SK-N-SH (cell line): ENCODE results near the gene NEURL2. TPM values are rescaled to one million over a fixed set of nuclear protein-coding genes. Genes with fewer than 3 reads are reported as not detected.

Experiments used
- CTCF ChIA-PET: fragments of 300-600, 350-600 bp; formaldehyde crosslinking; extraction: SDS; loops from one replicate; lab custom pipeline; 2021; lab: Yijun Ruan, JAX
- POLR2A ChIA-PET: fragments of 350-600 bp; sonication (Branson Sonifier 250); formaldehyde crosslinking; extraction: SDS; loops from one replicate; lab custom pipeline; 2020; ENCODE audit warnings: antibody characterized with exemption, inconsistent platforms; lab: Yijun Ruan, JAX
- DNase-seq: peaks from one replicate; pipeline ENCODE4 v3.0.0; 2012
- H2AFZ ChIP-seq: fragments of 200-600 bp; sonication (generic); 2 replicates; pipeline ENCODE4 v1.8.1; 2016; ENCODE audit warnings: antibody characterized with exemption, mild to moderate bottlenecking, low read depth
- H3F3A ChIP-seq: fragments of 200-600 bp; sonication (generic); replicated peaks from 2 replicates; pipeline ENCODE3; 2016; ENCODE audit warnings: antibody characterized with exemption, mild to moderate bottlenecking; ENCODE audit not compliant: insufficient read depth
- H3K27ac ChIP-seq, 2 experiments: fragments of 200-500 bp in 1 of 2; fragments of 200-600 bp in 1 of 2; sonication (Bioruptor generic) in 1 of 2; sonication (generic), shearing (Covaris generic) in 1 of 2; 2 replicates each; pipeline versions ENCODE4 v1.5.1 to v1.6.1; 2014 to 2016; ENCODE audit warnings: low read depth in 2 of 2, inconsistent platforms in 1 of 2, low read length in 1 of 2, mild to moderate bottlenecking in 1 of 2, mixed read lengths in 1 of 2
- H3K27me3 ChIP-seq: fragments of 200-600 bp; sonication (generic), shearing (Covaris generic); 2 replicates; pipeline ENCODE4 v1.6.1; 2016; ENCODE audit warnings: mixed run types; ENCODE audit not compliant: insufficient read depth
- H3K36me3 ChIP-seq, 2 experiments: fragments of 200-500 bp in 1 of 2; fragments of 200-600 bp in 1 of 2; sonication (Bioruptor generic) in 1 of 2; sonication (generic) in 1 of 2; replicated peaks in 1 of 2; 2 replicates each; pipeline versions ENCODE3 to v1.5.1; 2014 to 2016; ENCODE audit warnings: low read length in 1 of 2, mild to moderate bottlenecking in 1 of 2; ENCODE audit not compliant: insufficient read depth in 2 of 2, control insufficient read depth in 1 of 2
- H3K4me1 ChIP-seq, 2 experiments: fragments of 200-500 bp in 1 of 2; fragments of 200-600 bp in 1 of 2; sonication (Bioruptor generic) in 1 of 2; sonication (generic), shearing (Covaris generic) in 1 of 2; 2 replicates each; pipeline versions ENCODE4 v1.5.1 to v1.6.1; 2014 to 2016; ENCODE audit warnings: low read depth in 1 of 2, low read length in 1 of 2, mixed run types in 1 of 2; ENCODE audit not compliant: insufficient read depth in 2 of 2, control insufficient read depth in 1 of 2
- H3K4me2 ChIP-seq: fragments of 200-600 bp; sonication (generic), shearing (Covaris generic); 2 replicates; pipeline ENCODE4 v1.6.1; 2017; ENCODE audit warnings: mixed run types
- H3K4me3 ChIP-seq, 2 experiments: fragments of 200-500 bp in 1 of 2; fragments of 200-600 bp in 1 of 2; sonication (Bioruptor generic) in 1 of 2; sonication (generic), shearing (Covaris generic) in 1 of 2; 2 replicates each; pipeline versions ENCODE4 v1.5.1 to v1.8.1; 2014 to 2016; ENCODE audit warnings: low read depth in 2 of 2, inconsistent platforms in 1 of 2, low read length in 1 of 2, mild to moderate bottlenecking in 1 of 2, mixed read lengths in 1 of 2, moderate library complexity in 1 of 2
- H3K79me2 ChIP-seq: fragments of 200-600 bp; sonication (generic); 2 replicates; pipeline ENCODE4 v1.8.1; 2017; ENCODE audit warnings: mild to moderate bottlenecking; ENCODE audit not compliant: insufficient read depth
- H3K9ac ChIP-seq: fragments of 200-600 bp; sonication (generic); 2 replicates; pipeline ENCODE4 v1.6.1; 2017; ENCODE audit warnings: mixed run types
- H3K9me2 ChIP-seq: fragments of 200-600 bp; sonication (generic); 2 replicates; pipeline ENCODE4 v1.6.1; 2017; ENCODE audit warnings: mixed run types
- H3K9me3 ChIP-seq: fragments of 200-600 bp; sonication (generic); 2 replicates; pipeline ENCODE4 v1.6.1; 2017; ENCODE audit warnings: mixed run types, mild to moderate bottlenecking, moderate library complexity
- H4K20me1 ChIP-seq: fragments of 200-600 bp; sonication (generic); 2 replicates; pipeline ENCODE4 v1.6.1; 2017; ENCODE audit warnings: mild to moderate bottlenecking, mixed run types; ENCODE audit not compliant: insufficient read depth
- CHD2 ChIP-seq: fragments of 150-350 bp; IDR thresholded peaks from 2 replicates; pipeline ENCODE4 v1.6.1; 2018; ENCODE audit warnings: low read length; ENCODE audit not compliant: partially characterized antibody
- ELF1 ChIP-seq: IDR thresholded peaks from 2 replicates; pipeline ENCODE4 v1.4.0; 2012
- FOSL2 ChIP-seq: IDR thresholded peaks from 2 replicates; pipeline ENCODE4 v1.4.0; 2012; ENCODE audit warnings: low read depth, mild to moderate bottlenecking, moderate library complexity, borderline replicate concordance
- FOXM1 ChIP-seq: IDR thresholded peaks from 2 replicates; pipeline ENCODE4 v1.4.0; 2012; ENCODE audit warnings: low read depth, mild to moderate bottlenecking
- GATA2 ChIP-seq: sonication (generic); formaldehyde crosslinking; IDR thresholded peaks from 2 replicates; pipeline ENCODE4 v1.5.0; 2020; ENCODE audit warnings: mild to moderate bottlenecking, missing genetic modification reagents
- MEF2A ChIP-seq: IDR thresholded peaks from 2 replicates; pipeline ENCODE4 v1.4.0; 2012; ENCODE audit warnings: low read depth, borderline replicate concordance
- MXI1 ChIP-seq: IDR thresholded peaks from 2 replicates; pipeline ENCODE4 v1.6.1; 2012; ENCODE audit warnings: mild to moderate bottlenecking, low read depth, low read length, improper control_type of control experiment
- NRF1 ChIP-seq: IDR thresholded peaks from 2 replicates; pipeline ENCODE4 v1.6.1; 2012; ENCODE audit warnings: low read depth, mild to moderate bottlenecking, low read length
- POLR2AphosphoS5 ChIP-seq: IDR thresholded peaks from 2 replicates; pipeline ENCODE4 v1.6.1; 2012; ENCODE audit warnings: low read depth, low read length
- RAD21 ChIP-seq: IDR thresholded peaks from 2 replicates; pipeline ENCODE4 v1.6.1; 2012; ENCODE audit warnings: mild to moderate bottlenecking, low read length
- SIN3A ChIP-seq: IDR thresholded peaks from 2 replicates; pipeline ENCODE4 v1.6.1; 2012; ENCODE audit warnings: low read depth, mild to moderate bottlenecking, low read length, moderate library complexity, borderline replicate concordance
- SMC3 ChIP-seq: IDR thresholded peaks from 2 replicates; pipeline ENCODE4 v1.6.1; 2012; ENCODE audit warnings: low read depth, low read length, improper control_type of control experiment
- TAF1 ChIP-seq: IDR thresholded peaks from 2 replicates; pipeline ENCODE4 v1.6.1; 2012; ENCODE audit warnings: low read depth, mild to moderate bottlenecking, low read length, moderate library complexity, borderline replicate concordance
- TEAD4 ChIP-seq: IDR thresholded peaks from 2 replicates; pipeline ENCODE4 v1.4.0; 2012; ENCODE audit warnings: mild to moderate bottlenecking, borderline replicate concordance; ENCODE audit not compliant: insufficient read depth
- USF2 ChIP-seq: fragments of 150-350 bp; IDR thresholded peaks from 2 replicates; pipeline ENCODE4 v1.6.1; 2017; ENCODE audit warnings: antibody characterized with exemption, low read length, low read depth, borderline replicate concordance
- YY1 ChIP-seq: IDR thresholded peaks from 2 replicates; pipeline ENCODE4 v1.4.0; 2012; ENCODE audit warnings: low read depth, mild to moderate bottlenecking
- WGBS: methylation state at CpG from one replicate; pipeline ENCODE4 v1.1.6; 2017; ENCODE audit warnings: low lambda C conversion rate; 5-methylcytosine and 5-hydroxymethylcytosine counted together
- polyA plus RNA-seq, 3 experiments: library from polyadenylated mRNA; depleted of rRNA; stranded (reverse); fragments of >200 nt; gene quantifications; 2 replicates each; pipeline ENCODE4 v1.2.3, GENCODE V29; 2012
- TF ChIP-seq, protein P1 (sequence below): IDR thresholded peaks from 2 replicates; pipeline ENCODE4 v1.4.0; 2012; ENCODE audit warnings: low read depth
- TF ChIP-seq, protein P2 (sequence below): IDR thresholded peaks from 2 replicates; pipeline ENCODE4 v1.4.0; 2012; ENCODE audit warnings: low read depth, borderline replicate concordance
- TF ChIP-seq, protein P3 (sequence below): fragments of 150-350 bp; IDR thresholded peaks from 2 replicates; pipeline ENCODE4 v1.6.1; 2016; ENCODE audit warnings: mild to moderate bottlenecking, low read depth, low read length

The NEURL2 gene
- polyA plus RNA-seq, 1 of the 3 experiments (the other 2 are of a cell fraction): 3.5 TPM

DNA sequence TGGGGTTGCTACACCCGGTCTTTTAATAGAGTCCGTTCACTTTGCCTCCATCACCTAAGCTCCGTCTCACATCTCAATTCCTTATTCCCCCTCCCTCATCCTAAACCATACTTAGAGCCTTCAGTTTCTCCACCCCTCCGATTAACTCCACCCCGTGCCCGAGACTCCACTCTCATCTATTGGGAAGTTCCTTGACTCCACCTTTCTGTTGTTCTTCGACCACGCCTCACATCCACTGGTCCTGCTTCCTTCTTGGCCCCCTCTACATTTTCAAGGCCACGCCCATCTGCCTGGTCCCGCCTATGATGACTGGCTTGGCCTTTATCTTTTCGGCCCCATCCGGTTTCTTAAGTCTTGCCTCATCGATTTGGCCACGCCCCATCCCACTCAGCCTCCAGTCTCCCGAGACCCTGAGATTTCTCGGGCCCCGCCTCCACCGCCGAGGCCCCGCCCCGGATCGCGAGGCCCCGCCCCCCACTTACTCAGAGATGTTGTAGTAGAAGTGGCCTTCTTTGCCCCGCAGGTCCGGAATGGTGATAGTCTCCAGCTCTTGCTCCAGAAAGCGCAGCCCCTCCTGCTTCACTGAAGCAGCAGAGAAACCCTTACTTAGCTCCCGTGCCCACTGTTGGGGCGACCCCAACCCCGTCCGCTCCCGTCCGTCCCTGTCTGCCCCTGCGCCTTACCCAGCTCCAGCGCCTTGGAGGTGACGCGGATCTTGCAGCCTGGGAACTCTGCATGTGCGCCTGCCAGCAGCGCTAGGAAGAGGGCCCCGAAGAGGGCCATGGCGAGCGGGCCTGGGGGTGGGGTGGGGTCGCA lies 19.9 kb upstream of the NEURL2 start:
- peak; percentile 96 for DNase-seq

DNA sequence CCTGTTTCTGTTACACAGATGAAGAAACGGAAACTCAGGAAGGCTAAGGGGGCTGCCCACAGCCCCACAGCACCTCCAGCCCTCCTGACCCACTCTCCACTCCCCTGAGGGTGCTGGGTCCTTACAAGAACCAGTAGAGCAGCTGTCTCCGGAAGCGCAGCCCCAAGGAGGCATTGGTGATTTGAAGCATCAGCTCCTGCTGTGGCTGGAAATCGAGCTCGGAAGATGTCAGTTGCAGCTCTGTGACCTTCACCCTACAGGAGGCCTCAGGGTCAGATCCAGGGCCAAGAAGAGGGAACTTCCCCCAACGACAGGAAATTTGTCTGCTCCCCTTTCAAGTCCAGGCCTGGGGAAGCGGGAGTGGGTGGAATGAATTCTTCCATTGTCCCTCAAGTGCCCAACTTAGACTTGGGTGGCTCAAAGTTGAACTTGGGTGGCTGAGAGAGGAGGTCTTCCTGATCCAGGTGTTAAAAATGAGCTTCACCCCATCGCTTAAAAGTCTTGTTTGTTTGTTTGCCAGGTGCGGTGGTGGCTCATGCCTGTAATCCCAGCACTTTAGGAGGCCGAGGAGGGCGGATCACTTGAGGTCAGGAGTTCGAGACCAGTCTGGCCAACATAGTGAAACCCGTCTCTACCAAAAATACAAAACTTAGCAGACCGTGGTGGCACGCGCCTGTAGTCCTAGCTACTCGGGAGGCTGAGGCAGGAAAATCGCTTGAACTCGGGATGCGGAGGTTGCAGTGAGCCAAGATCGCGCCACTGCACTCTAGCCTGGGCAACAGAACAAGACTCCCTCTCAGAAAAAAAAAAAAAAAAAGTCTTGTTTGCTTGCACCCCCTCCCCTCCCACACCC lies 19.0 kb upstream of the NEURL2 start:
- H3K9ac ChIP-seq: no peak overlapping the region
- H3K9me3 ChIP-seq: no peaks in the 10 kb centered on the region
- H3K9me2 ChIP-seq: no peaks in the 10 kb centered on the region
- TF ChIP-seq, protein P1, sequence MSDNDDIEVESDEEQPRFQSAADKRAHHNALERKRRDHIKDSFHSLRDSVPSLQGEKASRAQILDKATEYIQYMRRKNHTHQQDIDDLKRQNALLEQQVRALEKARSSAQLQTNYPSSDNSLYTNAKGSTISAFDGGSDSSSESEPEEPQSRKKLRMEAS: no peak
- TF ChIP-seq TEAD4 (no peak), RAD21 (no peak), ELF1 (no peak), MEF2A (no peak), FOXM1 (no peak)
- TF ChIP-seq, protein P2, sequence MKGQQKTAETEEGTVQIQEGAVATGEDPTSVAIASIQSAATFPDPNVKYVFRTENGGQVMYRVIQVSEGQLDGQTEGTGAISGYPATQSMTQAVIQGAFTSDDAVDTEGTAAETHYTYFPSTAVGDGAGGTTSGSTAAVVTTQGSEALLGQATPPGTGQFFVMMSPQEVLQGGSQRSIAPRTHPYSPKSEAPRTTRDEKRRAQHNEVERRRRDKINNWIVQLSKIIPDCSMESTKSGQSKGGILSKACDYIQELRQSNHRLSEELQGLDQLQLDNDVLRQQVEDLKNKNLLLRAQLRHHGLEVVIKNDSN: no peak
- peak overlapping the region; percentile 8 to 40; a peak in 1 of 4 replicates for H3K27ac ChIP-seq
- H2AFZ ChIP-seq: peak overlapping the region; percentile 21; the same call in 1 of the 2 replicates
- POLR2A ChIA-PET: interaction anchor here (0.6 to 3.2 kb wide), 6 partner anchors 9 to 120 kb away, joined by 3 to 46 read pairs (median 5); partner anchors contain the start of genes CTSA, NEURL2, PCIF1 and ZSWIM1
- no peak for DNase-seq
- H3K36me3 ChIP-seq: peaks cover 16 to 21% of the 10 kb centered on the region in 2 experiments
- H3K4me3 ChIP-seq: peak overlapping the region; percentile 25 to 52; a peak in 3 of 4 replicates
- H3K4me1 ChIP-seq: peaks cover 7 to 8% of the 10 kb centered on the region in 2 experiments; a peak in 1 of 4 replicates
- H3K4me2 ChIP-seq: peak overlapping the region; percentile 55
- H3F3A ChIP-seq: peaks cover 9% of the 10 kb centered on the region
- H4K20me1 ChIP-seq: no peaks in the 10 kb centered on the region; the same call in 1 of the 2 replicates
- no peaks in the 10 kb centered on the region for H3K27me3 ChIP-seq
- H3K79me2 ChIP-seq: peaks cover 10% of the 10 kb centered on the region
- 80% methylated on average over 19 of the region's 22 CpGs for WGBS
- CTCF ChIA-PET: interaction anchor here (1.1 to 2.0 kb wide), 4 partner anchors 18 to 75 kb away, joined by 3 to 13 read pairs (median 4); partner anchors contain the start of genes CTSA and NEURL2

More for the DNA sequence above, 19.9 kb upstream of the NEURL2 start:
- Histone ChIP-seq H3K36me3 (peaks cover 10 to 19% of the 10 kb centered on the region in 2 experiments), H3K9me3 (no peaks in the 10 kb centered on the region), H3K9ac (peak overlapping the region; percentile 84), H3K4me3 (peak overlapping the region; percentile 60 to 72), H3K4me1 (peaks cover 7 to 8% of the 10 kb centered on the region in 2 experiments; a peak in 1 of 4 replicates), H3F3A (peaks cover 6% of the 10 kb centered on the region), H2AFZ (peak overlapping the region; percentile 41), H3K79me2 (peaks cover 10% of the 10 kb centered on the region), H4K20me1 (no peaks in the 10 kb centered on the region; the same call in 1 of the 2 replicates), H3K27ac (peak overlapping the region; percentile 81 to 91), H3K27me3 (no peaks in the 10 kb centered on the region), H3K4me2 (peak overlapping the region; percentile 99), H3K9me2 (no peaks in the 10 kb centered on the region)
- POLR2A ChIA-PET: interaction anchor here (0.6 to 3.2 kb wide), 8 partner anchors 8 to 34 kb away, joined by 3 to 46 read pairs (median 5); partner anchors contain the start of genes CTSA, NEURL2, PCIF1 and ZSWIM1
- no peak for TF ChIP-seq SIN3A
- TF ChIP-seq CHD2: peak; percentile 93
- TF ChIP-seq TAF1: peak; percentile 77
- no peak for TF ChIP-seq NRF1
- peak; percentile 85; the same call in 1 of the 2 replicates for TF ChIP-seq POLR2AphosphoS5
- TF ChIP-seq YY1: no peak
- no peak for TF ChIP-seq GATA2
- peak; percentile 61 for TF ChIP-seq MXI1
- TF ChIP-seq USF2: no peak
- 0 out of 2 replicates have a peak, but pooled peaks have one; percentile 1 for TF ChIP-seq FOSL2
- TF ChIP-seq, protein P3, sequence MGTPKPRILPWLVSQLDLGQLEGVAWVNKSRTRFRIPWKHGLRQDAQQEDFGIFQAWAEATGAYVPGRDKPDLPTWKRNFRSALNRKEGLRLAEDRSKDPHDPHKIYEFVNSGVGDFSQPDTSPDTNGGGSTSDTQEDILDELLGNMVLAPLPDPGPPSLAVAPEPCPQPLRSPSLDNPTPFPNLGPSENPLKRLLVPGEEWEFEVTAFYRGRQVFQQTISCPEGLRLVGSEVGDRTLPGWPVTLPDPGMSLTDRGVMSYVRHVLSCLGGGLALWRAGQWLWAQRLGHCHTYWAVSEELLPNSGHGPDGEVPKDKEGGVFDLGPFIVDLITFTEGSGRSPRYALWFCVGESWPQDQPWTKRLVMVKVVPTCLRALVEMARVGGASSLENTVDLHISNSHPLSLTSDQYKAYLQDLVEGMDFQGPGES: no peak
- TF ChIP-seq SMC3: no peak; the same call in 1 of the 2 replicates
- CTCF ChIA-PET: interaction anchor here (1.1 to 2.0 kb wide), 3 partner anchors 18 to 76 kb away, joined by 3 to 13 read pairs (median 6); partner anchors contain the start of genes CTSA and NEURL2
- WGBS: 3% methylated on average over 35 of the region's 43 CpGs
